HG02973 (cell line): ENCODE results near the gene PDE1A.

ENCODE experiments used
- ATAC-seq: cut with Tn5 transposase; IDR thresholded peaks from one replicate; pipeline ENCODE4 v1.9.1; 2021; ENCODE audit warnings: moderate library complexity; ENCODE audit not compliant: unreplicated experiment

The PDE1A gene

DNA sequence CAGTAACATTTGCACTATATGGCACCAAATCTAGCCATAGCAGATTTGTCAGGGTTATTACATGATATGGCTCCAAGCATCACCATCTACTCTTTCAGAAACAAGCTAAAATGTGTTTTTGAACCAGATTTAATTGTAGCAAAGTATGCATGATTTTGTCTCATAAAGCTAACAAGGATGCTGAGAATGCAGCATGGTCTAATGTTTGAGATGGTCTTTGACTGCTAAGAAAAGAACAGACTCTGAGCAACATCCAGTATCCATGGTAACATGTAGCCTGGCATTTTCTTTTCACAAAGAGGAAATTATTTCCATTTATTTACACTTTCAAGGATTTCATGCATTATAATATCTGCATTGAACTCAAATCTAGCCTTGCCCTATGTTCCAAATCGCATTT is 206.5 kb downstream of the PDE1A start:
- no peak for ATAC-seq

GRCh38 chr2:182210669-182211068 is 216.2 kb downstream of the PDE1A start:
- ATAC-seq: no peak

- ATAC-seq: no peak
These were observed 218.4 kb downstream of the PDE1A start for GRCh38 chr2:182208421-182208820.

DNA sequence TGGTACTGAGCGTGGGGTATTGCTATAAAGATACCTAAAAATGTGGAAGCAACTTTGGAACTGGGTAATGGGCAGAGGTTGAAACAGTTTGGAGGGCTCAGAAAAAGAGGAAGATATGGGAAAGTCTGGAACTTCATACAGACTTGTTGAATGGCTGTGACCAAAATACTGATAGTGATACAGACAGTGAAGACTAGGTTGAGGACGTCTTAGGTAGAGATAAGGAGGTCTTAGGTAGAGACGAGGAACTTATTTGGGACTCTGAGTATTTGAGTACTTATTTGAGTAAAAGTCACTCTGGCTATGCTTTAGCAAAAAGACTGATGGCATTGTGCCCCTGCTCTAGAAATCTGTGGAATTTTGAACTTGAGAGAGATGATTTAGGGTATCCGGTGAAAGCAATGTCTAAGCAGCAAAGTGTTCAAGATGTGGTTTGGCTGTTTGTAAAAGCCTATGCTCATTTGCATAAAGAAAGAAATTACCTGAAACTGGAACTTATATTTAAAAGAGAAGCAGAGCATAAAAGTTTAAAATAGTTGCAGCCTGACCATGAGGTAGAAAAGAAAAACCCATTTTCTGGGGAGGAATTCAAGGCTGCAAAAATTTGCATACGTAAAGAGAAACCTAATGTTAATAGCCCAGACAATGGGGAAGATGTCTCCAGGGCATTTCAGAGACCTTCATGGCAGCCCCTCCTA is 219.6 kb downstream of the PDE1A start:
- peak; percentile 82 for ATAC-seq

GRCh38 chr2:182197529-182197928 is 229.3 kb downstream of the PDE1A start:
- ATAC-seq: no peak

GRCh38 chr2:182193291-182193690 is 233.5 kb downstream of the PDE1A start:
- ATAC-seq: no peak

DNA sequence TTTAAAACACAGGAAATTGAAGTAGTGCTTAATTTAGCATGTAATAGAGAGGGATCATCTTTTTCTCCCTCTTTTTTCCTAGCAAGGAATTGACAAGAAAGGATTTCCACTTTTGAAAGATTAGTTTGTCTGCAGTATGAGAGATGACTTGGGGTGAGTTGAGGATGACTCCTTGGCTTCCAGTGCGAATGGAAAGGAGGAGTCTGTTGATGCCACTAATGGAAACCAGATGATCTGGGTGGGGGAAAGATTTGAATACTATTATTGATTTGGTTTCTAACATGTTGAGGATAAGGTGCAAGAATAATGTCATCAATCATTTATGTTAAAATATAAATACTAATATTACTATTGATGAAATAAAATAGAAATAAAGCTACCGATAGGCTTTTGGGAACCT is 235.8 kb downstream of the PDE1A start:
- ATAC-seq: no peak

- no peak for ATAC-seq
These were observed 239.7 kb downstream of the PDE1A start for GRCh38 chr2:182187130-182187529.

- ATAC-seq: peak; percentile 73
These were observed 240.6 kb downstream of the PDE1A start for GRCh38 chr2:182186132-182186735.

DNA sequence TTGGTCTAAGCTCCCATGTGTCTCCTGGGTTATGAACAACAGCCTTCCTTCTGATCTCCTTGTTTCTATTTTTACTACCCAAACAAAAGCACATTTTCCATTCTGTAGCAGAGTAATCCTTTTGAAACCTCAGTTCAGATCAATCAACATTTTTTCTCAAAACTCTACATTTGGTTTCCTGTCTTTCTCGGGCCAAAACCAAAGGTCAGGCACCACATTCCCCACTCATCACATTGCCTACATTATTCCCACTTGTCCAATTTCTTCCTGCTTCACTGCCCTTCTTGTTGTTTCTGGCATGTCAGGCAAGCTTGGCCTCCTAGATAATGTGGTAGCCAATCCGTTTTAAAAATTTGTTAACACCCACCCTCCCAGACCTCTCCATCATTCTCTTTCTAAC is 244.4 kb downstream of the PDE1A start:
- no peak for ATAC-seq

DNA sequence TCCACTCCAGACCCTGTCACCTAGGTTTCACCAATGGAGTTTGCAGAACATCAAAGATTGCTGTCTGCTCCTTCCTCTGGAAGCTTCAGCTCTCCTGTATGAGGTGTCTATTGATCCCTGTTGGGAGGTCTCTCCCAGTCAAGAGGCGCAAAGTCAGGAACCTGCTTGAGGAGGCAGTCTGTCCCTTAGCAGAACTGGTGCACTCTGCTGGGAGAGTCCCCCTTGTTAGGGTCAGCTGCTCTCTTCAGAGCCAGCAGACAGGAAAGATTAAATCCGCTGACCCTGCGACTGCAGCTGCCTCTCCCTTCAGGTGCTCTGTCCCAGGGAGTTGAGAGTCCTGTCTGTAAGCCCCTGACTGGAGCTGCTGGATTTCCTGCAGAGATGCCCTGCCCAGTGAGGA is 245.5 kb downstream of the PDE1A start:
- ATAC-seq: no peak

DNA sequence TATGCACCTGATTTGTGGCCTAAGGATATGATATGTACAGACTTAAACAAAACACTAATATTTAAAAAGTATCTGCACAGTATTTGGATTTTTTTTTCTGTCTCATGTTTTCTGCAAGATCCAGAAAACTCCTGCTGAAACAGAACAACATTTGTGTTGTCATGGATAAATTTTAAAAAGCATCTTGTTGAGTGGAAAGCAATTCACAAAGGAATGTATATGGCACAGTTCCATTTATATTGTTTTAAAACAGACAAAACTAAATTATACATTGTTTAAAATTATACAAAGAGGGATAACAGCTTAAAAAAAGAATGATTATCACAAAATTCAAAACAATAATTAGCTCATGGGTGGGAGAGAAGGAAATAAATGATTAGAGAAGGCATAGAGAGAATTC is 247.7 kb downstream of the PDE1A start:
- ATAC-seq: no peak

GRCh38 chr2:182173944-182174622 is 252.8 kb downstream of the PDE1A start:
- ATAC-seq: no peak

DNA sequence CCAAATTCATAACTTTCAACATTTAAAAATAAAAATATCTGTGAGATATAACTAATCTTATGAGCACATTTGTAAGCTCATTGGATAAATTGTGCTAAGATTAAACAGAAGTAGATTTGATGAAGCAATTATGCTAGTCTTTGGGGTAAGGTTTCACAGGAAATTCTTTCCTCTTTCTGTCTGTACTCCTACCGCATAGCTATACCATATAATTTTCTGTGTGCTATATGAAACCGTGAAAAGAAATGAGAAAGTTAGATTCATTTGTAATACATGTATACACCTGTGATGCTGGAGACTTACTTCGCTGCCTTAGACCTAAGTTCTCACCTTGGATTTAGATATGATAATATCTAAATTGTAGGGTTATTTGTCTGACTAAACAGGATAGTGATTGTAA is 256.5 kb downstream of the PDE1A start:
- no peak for ATAC-seq

DNA sequence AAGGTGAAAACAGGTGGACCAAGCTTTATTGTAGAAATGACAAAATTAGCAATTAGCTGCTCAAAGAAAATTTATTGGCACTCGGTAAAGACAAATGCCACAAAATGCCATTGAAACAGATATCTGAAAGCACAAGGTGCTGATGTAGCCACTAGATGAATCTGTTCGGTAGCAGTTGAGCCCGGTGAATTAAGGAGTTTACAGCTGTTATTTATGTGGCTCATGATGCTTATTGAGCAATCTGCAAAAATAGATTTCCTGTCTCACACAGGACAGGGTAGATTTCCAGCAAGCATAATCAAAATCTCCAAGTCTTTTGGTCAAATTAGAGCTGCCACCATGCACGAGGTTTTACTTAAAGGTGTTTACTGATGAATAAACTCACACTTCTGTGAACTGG is 259.0 kb downstream of the PDE1A start:
- no peak for ATAC-seq

GRCh38 chr2:182166841-182167240 is 260.0 kb downstream of the PDE1A start:
- ATAC-seq: no peak

DNA sequence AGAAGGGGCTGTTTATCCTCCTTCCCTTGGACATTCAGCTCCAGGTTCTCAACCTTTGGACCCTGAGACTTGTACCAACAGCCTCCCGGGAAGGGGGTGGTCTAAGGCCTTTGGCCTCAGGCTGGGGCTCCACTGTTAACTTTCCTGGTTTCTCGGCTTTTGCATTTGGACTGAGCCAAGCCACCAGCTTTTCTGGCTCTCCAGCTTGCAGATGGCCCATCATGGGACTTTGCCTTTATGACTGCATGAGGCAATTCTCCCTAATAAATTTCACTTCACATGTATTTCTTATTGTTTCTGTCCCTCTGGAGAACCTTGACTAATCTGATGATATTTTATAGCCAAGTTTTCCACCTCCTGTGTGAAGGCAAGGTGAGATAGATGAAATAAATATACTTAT is 260.4 kb downstream of the PDE1A start:
- ATAC-seq: no peak

DNA sequence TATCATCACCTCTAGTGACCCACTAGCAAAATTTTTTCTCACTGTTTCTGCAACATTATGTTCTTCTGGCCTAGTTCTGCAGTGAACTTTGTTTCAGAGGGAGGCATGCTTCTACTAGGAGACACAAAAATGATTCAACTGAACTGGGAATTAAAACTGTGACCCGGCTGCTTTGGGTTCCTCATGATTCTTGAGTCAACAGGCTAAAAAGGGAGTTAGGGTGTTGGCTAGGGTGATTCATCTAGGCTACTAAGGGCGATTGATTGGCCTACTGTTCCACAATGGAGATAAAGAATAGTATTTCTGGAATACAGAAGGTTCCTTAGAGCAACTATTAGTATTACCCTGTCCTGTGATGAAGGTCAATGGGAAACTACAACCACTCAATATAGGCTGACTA is 261.6 kb downstream of the PDE1A start:
- no peak for ATAC-seq

GRCh38 chr2:182164686-182165085 is 262.1 kb downstream of the PDE1A start:
- ATAC-seq: no peak

DNA sequence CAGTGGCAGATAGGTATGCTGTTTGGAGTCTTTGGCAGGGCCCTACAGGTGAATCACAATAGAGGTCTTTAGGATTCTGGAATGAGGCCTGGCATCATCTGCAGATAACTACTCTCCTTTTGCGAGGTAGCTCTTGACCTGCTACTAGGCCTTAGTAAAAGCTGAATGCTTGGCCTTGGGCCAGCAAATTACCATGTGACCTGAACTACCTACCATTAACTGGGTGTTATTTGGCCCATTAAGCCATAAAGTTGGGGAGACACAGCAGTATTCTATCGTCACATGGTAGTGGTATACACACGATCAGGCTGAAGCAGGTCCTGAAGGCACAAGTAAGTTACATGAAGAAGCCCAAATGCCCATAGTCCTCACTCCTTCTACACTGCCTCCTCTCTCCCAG is 263.0 kb downstream of the PDE1A start:
- no peak for ATAC-seq

DNA sequence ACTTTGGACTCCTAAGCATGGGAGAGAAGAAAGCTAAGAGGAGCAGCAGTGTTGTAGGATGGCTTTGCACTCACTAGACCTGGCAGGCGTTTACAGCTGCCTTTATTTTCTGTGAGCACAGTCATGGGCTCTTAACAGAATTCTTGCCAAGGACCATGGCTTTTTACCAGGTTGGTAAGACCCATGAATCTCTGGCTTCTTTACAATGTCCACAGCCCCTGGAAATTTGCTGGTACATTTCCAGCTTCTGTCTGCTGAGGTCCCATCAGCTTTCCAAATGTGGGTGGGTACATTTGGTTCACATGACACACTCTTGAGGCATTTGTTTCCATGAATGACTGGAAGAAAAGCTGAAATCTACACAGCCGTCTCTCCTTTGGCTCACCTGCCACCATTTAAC is 278.5 kb downstream of the PDE1A start:
- no peak for ATAC-seq

GRCh38 chr2:182144776-182145165 is 282.1 kb downstream of the PDE1A start:
- ATAC-seq: no peak
